NCI-H446 (cell line): ENCODE results near the gene KCNIP1.

Experiments used
- DNase-seq, 2 experiments: peaks; one replicate each; lab custom pipeline; 2025; lab: John Stamatoyannopoulos, UW

The KCNIP1 gene

DNA sequence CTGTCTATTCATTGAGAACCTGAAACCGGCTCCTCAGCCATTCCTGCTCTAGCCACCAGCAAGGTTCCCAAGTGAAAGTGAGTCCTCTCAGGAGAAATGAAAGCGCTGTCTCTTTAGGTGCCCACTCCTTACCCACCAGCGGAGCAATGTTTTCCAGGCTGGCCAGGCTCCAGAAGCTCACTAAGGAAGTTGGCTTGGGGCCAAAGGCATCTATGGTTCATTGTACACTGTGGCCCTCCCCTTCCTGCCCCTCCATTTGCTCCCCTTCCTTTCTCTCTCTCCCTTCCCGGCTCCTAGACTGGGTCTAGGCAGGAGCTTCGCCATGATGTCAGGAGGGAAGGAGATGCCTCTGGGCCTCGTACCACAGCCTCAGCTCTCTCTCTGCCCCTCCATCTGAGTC lies 278.6 kb downstream of the KCNIP1 start:
- DNase-seq = peak in 1 of 2 experiments; percentile 61

- DNase-seq = no peak
These were observed 279.9 kb downstream of the KCNIP1 start, which contains the start of gene GABRP for GRCh38 chr5:170783498-170784247. GABRP (plus strand) TSS chr5:170783725; CDS start chr5:170788616, 4,891 bp downstream.

- DNase-seq = peak in 1 of 2 experiments; percentile 73
These were observed 281.6 kb downstream of the KCNIP1 start for GRCh38 chr5:170785416-170785815.
